Stimulated activated naive CD8-positive, alpha-beta T cell treated with anti-CD3 and anti-CD28 coated beads, Interleukin-15, Interleukin-2, amounts not matched to agents 100 ng/mL and 50 ng/mL, for 24 hours (primary cell): ENCODE data around the gene LINGO3.
"Not testable (repeated sequence)": the region's sequence is repeated elsewhere in the genome, so short reads cannot be mapped to it uniquely, and the experiment has no call there.

Experiments used
- H3K27ac Mint-ChIP-seq: one replicate; pipeline ENCODE4 v1.8.0; 2021; ENCODE audit warnings: mild to moderate bottlenecking, mixed read lengths
- H3K27me3 Mint-ChIP-seq: one replicate; pipeline ENCODE4 v1.8.0; 2021; ENCODE audit warnings: mixed read lengths
- H3K36me3 Mint-ChIP-seq: one replicate; pipeline ENCODE4 v1.8.0; 2021; ENCODE audit warnings: low read depth, mixed read lengths
- H3K4me1 Mint-ChIP-seq: one replicate; pipeline ENCODE4 v1.8.0; 2021; ENCODE audit warnings: low read depth, mixed read lengths
- H3K4me3 Mint-ChIP-seq: one replicate; pipeline ENCODE4 v1.8.0; 2021; ENCODE audit warnings: mild to moderate bottlenecking, mixed read lengths
- H3K9me3 Mint-ChIP-seq: one replicate; pipeline ENCODE4 v1.8.0; 2021; ENCODE audit warnings: mixed read lengths

The LINGO3 gene, protein sequence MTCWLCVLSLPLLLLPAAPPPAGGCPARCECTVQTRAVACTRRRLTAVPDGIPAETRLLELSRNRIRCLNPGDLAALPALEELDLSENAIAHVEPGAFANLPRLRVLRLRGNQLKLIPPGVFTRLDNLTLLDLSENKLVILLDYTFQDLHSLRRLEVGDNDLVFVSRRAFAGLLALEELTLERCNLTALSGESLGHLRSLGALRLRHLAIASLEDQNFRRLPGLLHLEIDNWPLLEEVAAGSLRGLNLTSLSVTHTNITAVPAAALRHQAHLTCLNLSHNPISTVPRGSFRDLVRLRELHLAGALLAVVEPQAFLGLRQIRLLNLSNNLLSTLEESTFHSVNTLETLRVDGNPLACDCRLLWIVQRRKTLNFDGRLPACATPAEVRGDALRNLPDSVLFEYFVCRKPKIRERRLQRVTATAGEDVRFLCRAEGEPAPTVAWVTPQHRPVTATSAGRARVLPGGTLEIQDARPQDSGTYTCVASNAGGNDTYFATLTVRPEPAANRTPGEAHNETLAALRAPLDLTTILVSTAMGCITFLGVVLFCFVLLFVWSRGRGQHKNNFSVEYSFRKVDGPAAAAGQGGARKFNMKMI

DNA sequence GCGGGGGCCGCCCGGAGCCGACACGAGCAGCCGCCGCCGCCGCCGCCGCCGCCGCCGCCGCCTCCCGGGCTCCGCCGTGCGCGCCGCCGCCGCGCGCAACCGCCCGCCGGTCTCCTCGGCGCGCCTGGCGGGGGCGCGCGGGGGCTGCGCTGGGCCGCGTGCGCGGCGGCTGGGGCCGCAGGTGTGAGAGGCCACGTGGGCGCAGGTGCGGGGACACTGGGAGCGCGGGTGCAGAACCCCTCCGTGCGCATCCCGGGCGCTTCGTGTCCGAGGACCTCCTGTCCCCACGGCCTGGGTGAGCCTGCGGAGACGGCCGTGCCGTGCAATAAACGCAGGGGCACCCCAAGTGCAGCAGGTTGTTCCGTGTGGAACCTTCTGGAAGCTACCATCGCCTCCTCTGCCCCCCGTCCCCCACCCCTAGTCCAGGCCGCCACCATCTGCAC, at the start of gene LINGO3:
Gene LINGO3 (minus strand): TSS at position 41 of the 443 bp plus-strand sequence. CDS start 16,378 bp downstream, outside the sequence.
- Mint-ChIP-seq H3K27ac (no peak within 1 kb of the TSS), H3K4me3 (peak within 1 kb of the TSS; percentile 64)

DNA sequence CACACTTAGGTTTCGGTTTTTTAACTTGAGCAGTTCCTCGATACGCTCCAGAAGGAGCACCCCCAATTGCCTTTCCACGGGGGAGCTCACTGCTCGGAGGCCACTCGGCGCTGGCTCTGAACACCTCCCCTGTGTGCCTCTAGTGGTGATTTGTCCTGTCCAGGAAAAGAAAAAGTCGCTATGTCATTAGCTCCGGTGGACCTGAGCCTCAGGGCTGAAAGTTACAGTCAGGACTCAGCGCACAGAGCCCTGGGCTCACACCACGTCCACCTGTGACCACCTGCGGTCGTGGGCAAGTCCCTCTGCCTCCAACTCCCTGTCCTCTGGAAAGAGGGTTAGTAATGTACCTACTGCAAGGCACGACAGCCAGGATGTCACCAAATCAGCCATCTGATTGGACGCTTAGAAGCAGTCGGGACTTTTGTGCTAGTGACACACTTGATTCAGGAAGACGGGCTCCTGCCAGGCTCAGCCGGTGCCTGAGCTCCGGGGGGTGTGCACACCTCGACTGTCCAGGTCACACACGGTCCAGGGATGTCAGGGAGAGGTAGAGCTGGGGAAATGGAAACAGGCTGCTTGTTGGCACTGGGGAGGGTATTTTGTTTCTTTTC, 48.2 kb upstream of the LINGO3 start:
- Mint-ChIP-seq H3K27ac (no peak overlapping the region), H3K9me3 (no peaks in the 10 kb centered on the region), H3K36me3 (no peaks in the 10 kb centered on the region)

More for the DNA sequence above, at the start of gene LINGO3:
- Mint-ChIP-seq H3K27me3 (peaks cover 36% of the 10 kb centered on the region), H3K4me1 (peaks cover 3% of the 10 kb centered on the region), H3K9me3 (no peaks in the 10 kb centered on the region), H3K36me3 (no peaks in the 10 kb centered on the region)

DNA sequence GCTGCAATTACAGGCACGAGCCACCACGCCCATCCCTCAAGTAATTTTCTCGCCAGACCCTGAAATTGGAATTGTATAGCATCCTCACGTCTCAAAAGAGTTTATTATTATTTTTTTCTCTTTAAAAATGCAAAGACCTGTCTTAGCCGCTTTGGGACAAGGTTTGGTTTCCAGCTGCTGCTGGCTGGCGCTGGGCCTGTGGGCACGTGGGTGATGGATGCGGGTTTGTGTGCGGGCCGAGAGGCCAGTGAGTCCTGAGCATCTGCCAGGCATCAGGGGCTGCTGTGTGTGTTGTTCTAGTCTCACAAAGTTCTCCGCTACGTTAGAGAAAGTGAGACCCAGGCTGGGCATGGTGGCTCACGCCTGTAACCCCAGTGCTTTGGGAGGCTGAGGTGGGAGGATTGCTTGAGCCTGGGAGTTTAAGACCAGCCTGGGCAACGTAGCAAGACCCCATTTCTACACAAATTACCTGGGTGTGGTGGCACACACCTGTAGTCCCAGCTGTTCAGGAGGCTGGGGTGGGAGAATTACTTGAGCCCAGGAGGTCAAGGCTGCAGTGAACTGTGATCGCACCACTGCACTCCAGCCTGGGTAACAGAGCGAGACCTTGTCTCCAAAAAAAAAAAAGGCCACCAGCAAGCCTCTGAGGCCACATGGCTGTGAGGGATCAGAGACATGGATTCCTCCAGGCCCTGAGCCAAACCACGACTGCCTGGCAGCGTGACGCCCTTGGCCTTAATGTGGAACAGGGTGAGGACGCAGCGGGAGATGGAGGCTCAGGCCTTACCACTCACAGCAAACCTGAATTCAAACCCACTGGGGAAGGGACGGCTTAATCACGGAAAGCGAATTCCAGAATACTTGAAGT, 47.4 kb upstream of the LINGO3 start:
- no peak overlapping the region for H3K4me3 Mint-ChIP-seq
- H3K9me3 Mint-ChIP-seq, result no peaks in the 10 kb centered on the region
- H3K4me1 Mint-ChIP-seq, result no peaks in the 10 kb centered on the region
- H3K36me3 Mint-ChIP-seq, result no peaks in the 10 kb centered on the region
- H3K27ac Mint-ChIP-seq, result no peak overlapping the region
- H3K27me3 Mint-ChIP-seq, result peaks cover 1% of the 10 kb centered on the region

More for the DNA sequence above, 48.2 kb upstream of the LINGO3 start:
- Mint-ChIP-seq H3K4me3 (no peak overlapping the region), H3K27me3 (peaks cover 6% of the 10 kb centered on the region), H3K4me1 (peaks cover 4% of the 10 kb centered on the region)

DNA sequence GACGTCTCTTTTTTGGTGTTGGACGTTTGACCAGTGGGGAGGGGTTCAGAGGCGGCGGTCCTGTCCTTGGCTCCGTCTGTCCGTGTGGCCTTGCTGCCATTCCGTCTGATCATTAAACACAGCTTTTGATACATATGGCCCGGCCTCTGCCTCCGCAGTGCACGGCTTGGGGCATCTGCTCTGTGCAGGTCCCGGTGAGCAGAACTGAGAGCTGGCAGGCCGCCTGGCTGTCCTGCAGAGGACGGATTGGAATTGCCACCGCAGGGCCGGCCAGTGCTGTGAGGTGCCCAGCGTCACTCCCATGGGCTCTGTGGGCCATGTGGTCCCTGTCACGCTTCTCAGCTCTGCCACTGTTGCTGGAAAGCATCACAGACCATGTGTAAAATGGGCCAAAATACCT, 46.7 kb upstream of the LINGO3 start:
- H3K27ac Mint-ChIP-seq, result no peak overlapping the region
- no peak overlapping the region for H3K4me3 Mint-ChIP-seq
- no peaks in the 10 kb centered on the region for H3K27me3 Mint-ChIP-seq
- H3K9me3 Mint-ChIP-seq, result no peaks in the 10 kb centered on the region
- H3K36me3 Mint-ChIP-seq, result no peaks in the 10 kb centered on the region
- no peaks in the 10 kb centered on the region for H3K4me1 Mint-ChIP-seq

DNA sequence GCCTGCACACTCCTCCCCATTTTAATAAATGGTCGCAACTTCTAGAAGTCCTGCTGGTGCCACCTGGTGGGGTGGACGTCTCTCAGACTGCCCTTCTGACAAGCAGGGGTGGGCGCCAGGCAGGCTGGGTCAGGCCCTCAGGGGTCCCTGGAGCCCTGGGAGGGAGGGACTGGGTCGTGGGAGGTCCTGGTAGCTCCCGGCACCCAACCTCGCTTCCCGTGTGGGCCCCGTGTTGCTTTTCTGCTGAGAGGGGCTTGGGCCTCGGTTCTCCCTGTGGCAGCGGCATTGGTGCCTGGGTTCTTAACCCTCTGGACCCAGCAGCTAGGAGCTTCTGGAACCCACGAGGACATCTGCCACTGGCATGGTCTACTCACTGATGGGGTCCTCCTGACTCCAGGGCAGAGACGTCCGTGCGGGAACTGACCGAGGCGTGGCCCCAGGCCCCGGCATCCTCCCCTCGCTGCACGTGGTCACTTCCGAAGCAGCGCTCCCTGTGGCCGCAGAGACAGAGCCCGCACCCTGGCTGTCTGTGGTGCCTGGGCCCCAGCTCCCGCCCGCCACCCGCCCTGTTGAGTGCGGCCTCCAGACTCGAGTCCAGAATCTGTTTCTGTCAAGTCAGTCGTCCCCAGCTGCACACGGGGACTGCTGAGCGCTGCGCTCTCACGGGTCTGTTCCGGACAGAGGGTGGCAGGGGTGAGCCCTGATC, 46.1 kb upstream of the LINGO3 start:
- Mint-ChIP-seq H3K36me3 (no peaks in the 10 kb centered on the region), H3K27me3 (no peaks in the 10 kb centered on the region), H3K4me3 (no peak overlapping the region), H3K9me3 (no peaks in the 10 kb centered on the region), H3K4me1 (no peaks in the 10 kb centered on the region), H3K27ac (no peak overlapping the region)

DNA sequence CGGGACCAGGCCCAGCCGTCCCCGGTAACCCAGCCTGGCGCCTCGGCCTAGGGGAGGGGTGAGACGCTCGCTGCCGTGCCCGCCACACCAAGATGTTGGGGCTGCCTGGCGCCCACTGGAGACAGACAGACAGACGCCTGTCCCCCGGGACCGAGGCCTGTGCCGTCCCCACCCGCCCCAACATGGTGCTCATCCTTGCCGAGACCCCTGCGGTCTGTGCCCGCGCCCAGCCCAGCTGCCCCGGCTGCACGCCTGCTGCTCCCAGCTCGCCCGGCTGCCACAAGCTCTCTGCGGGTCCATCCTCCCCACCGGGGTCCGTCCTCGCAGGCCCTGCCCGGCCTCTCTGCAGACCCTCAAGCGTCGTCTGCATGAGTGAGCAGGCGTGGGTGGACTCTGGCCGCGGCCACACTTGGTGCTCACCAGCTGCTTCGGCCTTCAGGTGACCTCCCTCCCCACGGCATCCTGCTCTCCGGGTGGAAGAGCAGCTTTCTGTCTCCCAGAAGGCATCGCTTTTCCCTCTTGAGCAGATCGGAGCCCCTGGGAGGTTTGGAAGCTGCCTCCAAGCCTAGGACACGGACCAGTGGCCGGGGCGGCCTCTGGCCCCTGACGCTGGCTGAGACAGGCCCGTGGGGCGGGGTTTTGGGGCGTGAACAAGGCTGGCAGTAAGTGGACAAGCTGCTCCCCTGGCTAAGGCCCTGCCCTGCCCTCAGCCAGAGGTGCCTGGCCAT, 45.4 kb upstream of the LINGO3 start:
- H3K9me3 Mint-ChIP-seq, result no peaks in the 10 kb centered on the region
- H3K27ac Mint-ChIP-seq, result no peak overlapping the region
- no peak overlapping the region for H3K4me3 Mint-ChIP-seq
- no peaks in the 10 kb centered on the region for H3K4me1 Mint-ChIP-seq
- no peaks in the 10 kb centered on the region for H3K27me3 Mint-ChIP-seq
- no peaks in the 10 kb centered on the region for H3K36me3 Mint-ChIP-seq

DNA sequence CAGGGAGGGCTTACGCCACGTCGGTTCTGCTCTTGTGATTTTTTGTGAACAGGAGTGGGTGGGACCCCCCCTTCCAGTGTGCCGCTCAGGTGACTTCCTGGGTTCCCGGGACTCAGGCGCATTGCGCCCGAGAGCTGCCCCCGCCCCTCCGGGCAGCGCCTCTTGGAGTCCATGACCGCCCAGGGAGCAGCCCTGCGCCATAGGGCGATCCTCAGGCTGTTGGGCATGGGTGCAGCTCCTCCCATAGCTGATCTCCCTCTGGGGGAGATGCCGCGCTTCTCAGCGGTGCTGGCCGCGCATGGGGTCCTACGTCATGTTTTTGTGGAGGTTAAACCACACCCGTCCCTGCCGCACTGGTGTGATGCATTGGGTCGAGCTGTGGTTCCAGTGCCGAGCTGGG, 44.2 kb upstream of the LINGO3 start:
- Mint-ChIP-seq H3K9me3 (no peaks in the 10 kb centered on the region), H3K36me3 (no peaks in the 10 kb centered on the region), H3K27me3 (no peaks in the 10 kb centered on the region), H3K4me3 (no peak overlapping the region), H3K4me1 (no peaks in the 10 kb centered on the region), H3K27ac (no peak overlapping the region)

DNA sequence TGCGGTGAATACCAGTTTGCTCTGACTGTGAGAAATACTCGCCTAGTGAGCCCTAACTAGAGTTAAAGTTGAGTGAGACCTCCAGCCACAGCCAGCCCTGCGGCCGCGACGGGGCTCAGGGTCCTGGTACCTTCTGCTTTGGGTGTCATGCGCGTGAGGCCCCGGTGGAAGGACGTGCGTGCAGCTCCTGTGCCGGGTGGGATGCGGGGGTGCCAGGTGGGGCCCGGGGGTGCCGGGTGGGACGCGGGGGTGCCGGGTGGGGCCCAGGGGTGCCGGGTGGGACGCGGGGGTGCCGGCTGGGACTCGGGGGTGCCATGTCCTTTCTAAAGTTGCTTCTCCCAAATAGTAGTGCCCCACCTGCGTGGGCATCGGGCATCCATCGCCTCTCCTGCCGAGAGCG, 43.6 kb upstream of the LINGO3 start:
- Mint-ChIP-seq H3K36me3 (no peaks in the 10 kb centered on the region), H3K4me3 (no peak overlapping the region), H3K27me3 (no peaks in the 10 kb centered on the region), H3K27ac (no peak overlapping the region), H3K4me1 (no peaks in the 10 kb centered on the region), H3K9me3 (no peaks in the 10 kb centered on the region)

DNA sequence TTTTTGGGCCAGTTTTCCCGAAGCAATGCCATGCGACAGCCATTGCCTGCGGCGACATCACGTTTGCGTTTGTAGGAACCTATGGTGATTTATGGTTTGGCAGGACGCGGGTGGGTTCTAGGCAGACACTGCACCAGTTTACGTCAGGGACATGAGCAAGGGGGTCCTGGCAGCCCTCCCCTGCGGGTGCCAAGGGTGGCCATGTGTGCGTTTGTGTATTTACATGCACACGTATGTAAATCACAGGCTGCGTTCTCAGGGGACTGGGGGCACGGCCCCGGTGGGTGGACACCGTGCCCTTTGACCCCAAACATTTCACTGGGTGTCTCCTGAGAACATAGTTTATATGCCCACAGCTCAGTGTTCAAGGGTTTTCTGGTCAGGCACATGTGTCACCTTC, 42.7 kb upstream of the LINGO3 start:
- Mint-ChIP-seq H3K9me3 (no peaks in the 10 kb centered on the region), H3K27ac (no peak overlapping the region), H3K36me3 (no peaks in the 10 kb centered on the region), H3K4me3 (no peak overlapping the region), H3K27me3 (no peaks in the 10 kb centered on the region), H3K4me1 (no peaks in the 10 kb centered on the region)

DNA sequence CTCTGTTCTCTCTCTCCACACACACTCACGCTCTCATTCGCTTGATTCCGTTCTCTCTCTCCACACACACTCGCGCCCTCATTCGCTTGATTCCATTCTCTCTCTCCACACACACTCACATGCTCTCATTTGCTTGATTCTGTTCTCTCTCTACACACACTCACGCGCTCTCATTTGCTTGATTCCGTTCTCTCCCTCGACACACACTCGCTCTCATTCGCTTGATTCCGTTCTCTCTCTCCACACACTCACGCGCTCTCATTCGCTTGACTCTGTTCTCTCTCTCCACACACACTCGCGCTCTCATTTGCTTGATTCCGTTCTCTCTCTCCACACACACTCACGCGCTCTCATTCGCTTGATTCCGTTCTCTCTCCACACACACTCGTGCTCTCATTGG, 41.9 kb upstream of the LINGO3 start:
- not testable (repeated sequence) for H3K27ac Mint-ChIP-seq, H3K36me3 Mint-ChIP-seq, H3K9me3 Mint-ChIP-seq, H3K4me1 Mint-ChIP-seq, H3K4me3 Mint-ChIP-seq, H3K27me3 Mint-ChIP-seq

DNA sequence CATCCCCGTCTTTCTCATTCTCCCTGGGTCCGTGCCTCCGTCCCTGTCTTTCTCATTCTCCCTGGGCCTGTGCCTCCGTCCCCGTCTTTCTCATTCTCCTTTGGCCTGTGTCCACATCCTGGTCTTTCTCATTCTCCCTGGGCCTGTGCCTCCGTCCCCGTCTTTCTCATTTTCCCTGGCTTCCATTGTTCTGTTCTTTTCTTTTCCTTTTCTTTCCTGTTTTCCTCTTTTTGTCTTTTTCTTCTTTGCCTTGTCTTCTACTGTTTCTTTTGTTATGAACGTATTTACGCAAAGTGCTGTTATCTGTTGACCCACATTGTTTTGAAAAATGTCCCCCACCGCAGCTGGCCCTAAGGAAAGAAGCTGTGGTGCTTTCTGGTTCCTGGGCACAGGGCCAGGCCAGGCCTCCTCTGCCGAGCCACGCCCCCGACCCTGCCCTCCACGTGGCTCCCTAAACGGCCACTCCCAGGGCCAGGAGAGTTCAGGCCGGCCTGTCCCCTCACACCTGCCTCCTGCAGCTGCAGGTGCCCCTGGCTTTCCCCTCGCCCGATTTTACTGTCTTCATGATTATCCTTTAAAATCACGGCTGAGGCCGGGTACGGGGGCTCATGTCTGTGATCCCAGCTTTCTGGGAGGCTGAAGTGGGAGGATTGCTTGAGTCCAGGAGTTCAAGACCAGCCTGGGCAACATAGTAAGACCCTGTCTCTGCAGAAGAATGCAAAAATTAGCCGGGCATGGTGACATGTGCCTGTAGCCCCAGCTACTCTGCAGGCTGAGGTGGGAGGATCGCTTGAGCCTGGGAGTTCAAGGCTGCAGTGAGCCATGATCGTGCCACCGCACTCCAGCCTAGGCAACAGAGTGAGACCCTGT, 38.1 kb upstream of the LINGO3 start:
- Mint-ChIP-seq H3K4me3 (no peak overlapping the region), H3K36me3 (no peaks in the 10 kb centered on the region), H3K4me1 (no peaks in the 10 kb centered on the region), H3K9me3 (no peaks in the 10 kb centered on the region), H3K27ac (no peak overlapping the region), H3K27me3 (no peaks in the 10 kb centered on the region)

DNA sequence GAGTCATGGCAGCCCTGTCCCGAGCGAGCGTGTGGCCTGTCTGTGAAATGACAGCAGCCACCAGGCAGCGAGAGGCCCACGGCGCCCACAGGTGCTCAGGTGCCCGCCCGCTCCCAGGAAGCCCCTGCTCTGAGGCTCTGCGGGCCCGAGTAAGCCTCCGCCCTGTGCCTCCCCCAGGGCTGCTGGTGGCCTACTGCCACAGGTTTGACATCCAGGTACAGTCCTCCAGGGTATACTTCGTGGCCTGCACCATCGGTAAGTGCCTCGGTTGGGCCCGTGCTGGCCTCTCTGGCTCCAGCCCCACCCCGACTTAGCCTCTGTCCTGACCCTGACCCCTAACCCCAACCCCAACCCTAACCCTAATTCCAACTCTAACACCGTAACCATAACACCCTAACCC, 37.1 kb upstream of the LINGO3 start:
- H3K27ac Mint-ChIP-seq, result no peak overlapping the region
- H3K36me3 Mint-ChIP-seq, result no peaks in the 10 kb centered on the region
- no peaks in the 10 kb centered on the region for H3K9me3 Mint-ChIP-seq
- H3K4me3 Mint-ChIP-seq, result no peak overlapping the region
- no peaks in the 10 kb centered on the region for H3K4me1 Mint-ChIP-seq
- H3K27me3 Mint-ChIP-seq, result no peaks in the 10 kb centered on the region

DNA sequence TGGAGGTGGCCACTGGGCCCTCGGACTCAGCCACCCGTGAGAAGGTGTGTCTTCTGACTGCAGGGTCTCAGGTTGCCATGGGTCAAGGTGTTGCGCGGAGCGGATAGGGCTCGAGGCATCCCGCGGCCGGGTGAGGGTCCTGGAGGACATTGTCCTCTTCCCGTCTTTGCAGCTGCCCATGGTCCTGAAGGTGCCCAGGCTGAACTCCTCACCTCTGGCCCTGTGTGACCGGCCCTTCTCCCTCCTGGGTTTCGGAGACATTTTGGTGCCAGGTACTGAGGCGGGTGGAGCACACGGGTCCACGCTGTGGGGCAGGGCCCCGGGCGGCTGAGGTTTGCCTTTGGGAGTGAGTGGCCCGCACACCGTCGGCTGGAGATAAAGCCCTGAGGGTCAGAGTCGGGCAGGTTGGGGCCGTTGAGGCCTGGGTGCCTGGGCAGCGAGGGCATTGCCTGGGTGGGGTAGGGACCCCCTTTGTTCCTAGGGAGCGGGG, 36.5 kb upstream of the LINGO3 start:
- Mint-ChIP-seq H3K4me1 (no peaks in the 10 kb centered on the region), H3K36me3 (no peaks in the 10 kb centered on the region), H3K27me3 (no peaks in the 10 kb centered on the region), H3K4me3 (no peak overlapping the region), H3K27ac (no peak overlapping the region), H3K9me3 (no peaks in the 10 kb centered on the region)
